DMS53 treated with DMSO at 0.1 percent for 48 hours (cell line): ENCODE results near the gene RCOR3.

Experiments
- DNase-seq: peaks from one replicate; lab custom pipeline; 2025; ENCODE audit not compliant: unreplicated experiment; lab: John Stamatoyannopoulos, UW

Gene RCOR3

DNA sequence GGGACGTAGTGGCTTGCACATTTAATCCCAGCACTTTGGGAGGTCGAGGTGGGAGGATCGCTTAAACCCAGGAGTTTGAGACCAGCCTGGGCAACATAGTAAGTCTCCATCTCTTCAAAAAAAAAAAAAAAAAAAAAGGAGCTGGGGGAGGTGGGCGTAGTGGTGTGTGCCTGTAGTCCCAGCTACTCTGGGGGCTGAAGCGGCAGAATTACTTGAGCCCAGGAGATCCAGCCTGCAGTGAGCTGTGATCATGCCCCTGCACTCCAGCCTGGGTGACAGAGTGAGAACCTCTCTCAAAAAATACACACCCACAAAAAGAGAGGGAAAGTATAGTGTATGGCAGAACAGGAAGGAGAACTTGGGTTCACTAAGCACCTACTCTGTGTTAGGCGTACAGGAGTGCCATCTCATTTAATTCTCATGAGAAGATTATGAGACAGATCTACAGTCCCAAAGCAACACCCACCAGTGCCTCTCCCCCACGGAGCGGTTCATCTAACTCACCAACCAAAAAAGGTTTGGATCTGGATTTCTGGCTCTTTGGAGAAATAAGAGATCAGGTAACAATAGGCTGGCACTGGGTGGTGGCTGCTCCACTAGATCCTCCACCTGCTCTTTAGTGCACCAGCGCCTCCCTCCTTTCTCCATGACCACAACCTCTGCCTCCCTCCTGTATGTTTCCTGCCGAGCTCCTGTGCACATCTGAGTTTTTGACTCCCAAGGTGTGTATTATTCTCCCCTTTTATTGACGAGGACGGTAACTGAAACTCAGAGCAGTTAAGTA is 66.0 kb downstream of the RCOR3 start:
- DNase-seq = no peak

GRCh38 chr1:211326140-211326527 is 67.0 kb downstream of the RCOR3 start:
- no peak for DNase-seq

- DNase-seq = peak; percentile 50
Observed at GRCh38 chr1:211326528-211327345, 67.6 kb downstream of the RCOR3 start, which contains the start of gene TRAF5. TSS of gene TRAF5 (plus strand) at chr1:211326833. CDS start at chr1:211353240, 26,407 bp downstream.

DNA sequence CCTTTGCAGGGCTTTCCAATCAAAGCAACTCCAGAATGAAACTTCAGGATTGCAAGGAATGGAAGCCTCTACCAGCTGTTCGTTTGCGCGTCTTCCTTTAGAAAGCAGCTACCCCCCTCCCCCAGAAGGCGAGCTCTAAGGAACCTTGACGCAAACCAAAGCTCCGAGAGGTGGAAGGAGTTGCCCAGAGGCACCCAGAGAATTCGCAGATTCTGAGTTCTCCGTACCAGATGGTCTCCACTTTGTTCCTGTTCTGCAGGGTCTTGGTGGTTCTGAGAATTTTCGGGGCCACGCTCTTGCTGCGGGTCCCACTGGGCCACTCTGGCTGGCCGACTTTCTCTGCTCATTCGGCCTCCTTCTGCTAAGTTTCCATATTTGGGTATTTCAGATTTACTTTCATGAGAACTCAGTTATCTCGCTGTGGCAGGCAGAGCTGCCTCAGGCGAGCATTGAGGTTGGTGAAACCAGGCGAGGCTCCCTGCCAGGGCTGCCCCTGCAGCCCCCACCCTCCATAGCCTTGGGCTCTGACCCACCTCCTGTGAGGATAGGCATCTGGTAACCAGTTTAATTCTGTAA is 68.3 kb downstream of the RCOR3 start:
- no peak for DNase-seq

GRCh38 chr1:211328084-211328694 is 69.0 kb downstream of the RCOR3 start:
- no peak for DNase-seq

- DNase-seq = no peak
Observed at GRCh38 chr1:211328866-211329475, 69.8 kb downstream of the RCOR3 start.

- peak; percentile 60 for DNase-seq
Observed at GRCh38 chr1:211329764-211330201, 70.6 kb downstream of the RCOR3 start.

GRCh38 chr1:211330282-211330936 is 71.2 kb downstream of the RCOR3 start:
- DNase-seq = no peak

GRCh38 chr1:211331011-211331709 is 72.0 kb downstream of the RCOR3 start:
- DNase-seq = no peak

GRCh38 chr1:211332036-211332616 is 73.0 kb downstream of the RCOR3 start:
- no peak for DNase-seq

DNA sequence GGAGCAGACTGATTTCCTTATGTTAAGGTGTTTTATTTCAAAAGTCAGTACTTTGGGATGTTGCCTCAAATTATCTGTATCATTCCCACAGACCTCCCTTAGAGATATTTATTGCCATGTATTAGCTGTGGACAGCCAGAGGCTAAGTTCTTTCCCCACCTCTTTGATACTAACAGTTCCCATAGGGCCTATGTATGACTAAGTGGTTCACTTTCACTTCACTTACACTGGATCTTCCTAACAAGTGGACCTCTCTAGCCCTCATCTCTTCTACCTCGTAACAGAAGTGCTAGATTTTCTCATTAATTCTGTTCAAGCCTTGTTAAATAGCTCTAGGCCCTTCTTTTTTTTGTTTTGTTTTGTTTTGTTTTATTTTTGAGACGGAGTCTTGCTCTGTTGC is 73.7 kb downstream of the RCOR3 start:
- no peak for DNase-seq

GRCh38 chr1:211333906-211334305 is 74.7 kb downstream of the RCOR3 start:
- DNase-seq = peak; percentile 97

DNA sequence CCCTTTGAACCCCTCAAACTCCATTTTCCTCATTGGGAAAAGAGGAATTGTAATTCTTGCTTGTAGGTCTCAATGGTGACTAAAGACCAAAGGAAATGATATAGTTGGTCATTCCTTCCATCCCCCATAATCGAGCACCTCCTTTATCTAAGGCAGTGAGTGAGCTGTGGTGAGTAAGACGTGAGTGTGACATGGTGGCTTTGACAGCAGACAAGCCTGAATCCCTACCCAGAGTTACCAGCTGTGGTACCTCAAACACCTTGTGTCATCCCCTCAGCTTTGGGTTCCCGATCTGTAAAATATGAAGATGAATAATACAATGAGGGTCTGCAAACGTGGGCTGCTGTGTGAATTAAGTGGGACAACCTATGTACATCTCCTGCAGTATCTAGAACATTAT is 75.8 kb downstream of the RCOR3 start:
- DNase-seq = no peak

DNA sequence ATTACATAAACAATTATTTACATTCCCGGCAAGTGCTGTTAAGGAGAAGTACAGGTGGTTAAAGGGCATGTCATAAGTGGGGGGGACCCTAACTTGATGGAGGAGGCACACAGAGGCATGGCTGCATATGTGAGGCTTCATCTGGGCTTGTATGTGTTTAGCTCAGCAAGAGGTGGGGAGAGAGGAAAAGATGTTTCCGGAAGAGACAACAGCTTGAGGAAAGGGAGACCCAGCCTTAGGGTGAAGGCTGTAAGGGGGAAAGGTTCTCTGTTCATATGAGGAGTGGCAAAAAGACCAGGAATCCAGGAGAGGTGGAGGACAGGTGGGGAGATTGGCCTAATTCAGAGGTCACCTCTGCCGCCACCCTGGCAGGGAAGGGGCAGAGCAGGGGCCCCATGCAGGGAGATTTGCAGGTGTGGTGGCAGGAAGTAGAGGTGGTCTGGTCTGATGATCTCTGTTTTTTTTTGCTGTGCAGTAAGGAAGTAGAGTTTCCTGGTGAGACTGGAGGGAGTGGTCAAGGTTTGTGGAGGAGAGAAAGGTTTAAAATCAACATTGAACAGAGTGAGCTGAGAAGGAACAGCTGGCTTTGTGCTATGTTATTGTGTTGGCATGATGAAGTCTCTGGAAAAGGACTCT is 76.5 kb downstream of the RCOR3 start:
- DNase-seq = peak; percentile 87

DNA sequence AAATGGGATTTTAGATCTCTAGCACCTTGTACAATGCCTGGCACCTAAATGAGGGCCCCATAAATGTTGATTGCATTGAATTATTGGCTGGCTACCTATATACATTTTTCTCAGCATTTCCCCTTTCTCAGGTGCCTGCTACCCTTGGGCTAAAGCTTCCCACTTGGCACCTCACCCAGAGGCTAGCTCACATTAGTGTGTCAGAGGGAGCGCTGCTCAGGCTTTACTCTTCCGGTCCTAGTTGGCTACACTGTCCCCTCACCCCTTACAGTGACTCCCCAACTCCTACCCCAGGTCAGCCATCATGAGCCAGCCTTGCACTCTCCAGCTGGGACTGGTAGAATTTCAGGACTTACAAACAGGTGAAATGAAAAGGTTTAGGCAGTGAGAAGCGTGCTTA is 77.0 kb downstream of the RCOR3 start:
- no peak for DNase-seq

DNA sequence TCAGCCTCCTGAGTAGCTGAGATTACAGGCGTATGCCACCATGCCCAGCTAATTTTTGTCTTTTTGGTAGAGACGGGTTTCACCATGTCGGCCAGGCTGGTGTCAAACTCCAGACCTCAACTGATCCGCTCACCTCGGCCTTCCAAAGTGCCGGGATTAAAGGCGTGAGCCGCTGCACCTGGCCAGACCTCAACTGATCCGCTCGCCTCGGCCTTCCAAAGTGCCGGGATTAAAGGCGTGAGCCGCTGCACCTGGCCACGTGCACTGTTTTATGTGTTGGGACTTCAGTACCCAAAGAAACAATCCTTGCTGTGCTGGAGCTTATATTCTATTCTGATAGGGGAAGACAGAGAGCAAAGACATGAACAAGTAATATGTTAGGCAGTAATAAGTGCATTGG is 77.6 kb downstream of the RCOR3 start:
- DNase-seq = peak; percentile 31

DNA sequence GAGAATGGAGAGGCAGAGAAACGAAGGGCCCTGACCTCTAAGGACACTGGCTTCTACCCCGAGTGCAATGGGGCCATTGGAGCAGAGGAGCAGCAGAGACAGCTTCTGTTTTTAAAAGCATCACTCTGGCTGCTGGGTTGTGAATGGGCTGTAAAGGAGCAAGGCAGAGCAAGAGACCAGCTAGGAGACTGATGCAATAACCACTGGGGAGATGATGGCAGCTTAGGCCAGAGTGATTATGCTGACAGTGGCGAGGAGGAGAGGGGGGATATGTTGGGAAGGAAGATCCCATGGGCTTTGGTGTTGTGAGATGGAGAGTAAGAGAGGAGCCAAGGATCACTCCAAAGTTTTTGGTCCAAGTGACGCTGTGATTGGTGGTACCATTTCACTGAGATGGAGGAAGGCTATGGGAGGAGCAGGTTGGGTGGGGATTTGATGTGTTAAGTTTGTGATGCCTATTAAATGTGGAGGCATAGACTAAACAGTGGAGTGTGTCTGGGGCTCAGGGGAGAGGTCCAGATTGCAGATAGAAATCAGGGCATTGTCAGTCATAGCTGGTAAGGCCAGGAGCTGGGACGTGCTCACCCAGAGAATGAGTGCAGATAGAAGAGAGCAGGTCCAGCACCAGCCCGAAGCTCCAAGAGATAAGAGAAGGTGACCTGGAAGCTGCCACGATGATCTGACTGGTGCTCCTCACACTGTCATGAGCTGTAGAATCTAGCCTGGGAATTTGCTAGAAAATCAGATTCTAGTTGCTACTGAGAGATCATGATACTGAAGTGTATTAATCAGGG is 78.5 kb downstream of the RCOR3 start:
- no peak for DNase-seq

GRCh38 chr1:211338224-211338620 is 79.1 kb downstream of the RCOR3 start:
- DNase-seq = no peak
